Measurements from ENCODE around the gene GPATCH2L. TPM values are rescaled to one million over a fixed set of nuclear protein-coding genes. Genes with fewer than 3 reads are reported as not detected.

The GPATCH2L gene
- polyA plus RNA-seq, 2 of the 4 experiments (the other 2 are of a cell fraction) = 19.6 to 30.9 TPM

DNA sequence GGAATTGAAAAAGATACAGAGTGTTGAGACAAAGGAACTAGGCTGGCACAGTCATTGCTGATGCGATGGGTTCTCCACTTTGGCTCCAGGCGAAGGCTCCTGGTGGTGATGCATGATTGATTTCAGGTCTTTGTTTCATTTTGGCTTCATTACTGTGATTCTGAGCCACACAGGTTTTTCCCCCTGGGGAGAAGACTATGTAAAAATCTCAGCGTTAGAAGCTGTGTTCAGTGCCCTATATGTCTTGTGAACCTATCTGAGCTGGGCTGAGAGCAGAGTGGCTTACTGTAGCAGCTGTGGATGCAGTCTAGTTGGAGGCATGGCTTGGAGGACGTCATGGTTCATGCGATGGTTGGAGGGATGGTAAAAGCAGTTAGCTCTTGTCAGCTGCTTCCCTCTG is 54.0 kb downstream of the GPATCH2L start:
- no peak for FAIRE-seq
- H3K9me3 ChIP-seq = no peaks in the 10 kb centered on the region
- no peak for DNase-seq (ENCODE audit: low read depth in 1 of 2, low spot score in 1 of 2)
- no peak overlapping the region for H3K4me2 ChIP-seq
- TF ChIP-seq RARB (CRISPR knock-in tag; IDR thresholded peaks at IDR 0.05) (no peak), RCOR1 (IDR thresholded peaks at IDR 0.05; ENCODE audit: low read depth, low read length) (no peak), KDM5A (IDR thresholded peaks at IDR 0.05) (no peak)
- TF ChIP-seq, protein P1, sequence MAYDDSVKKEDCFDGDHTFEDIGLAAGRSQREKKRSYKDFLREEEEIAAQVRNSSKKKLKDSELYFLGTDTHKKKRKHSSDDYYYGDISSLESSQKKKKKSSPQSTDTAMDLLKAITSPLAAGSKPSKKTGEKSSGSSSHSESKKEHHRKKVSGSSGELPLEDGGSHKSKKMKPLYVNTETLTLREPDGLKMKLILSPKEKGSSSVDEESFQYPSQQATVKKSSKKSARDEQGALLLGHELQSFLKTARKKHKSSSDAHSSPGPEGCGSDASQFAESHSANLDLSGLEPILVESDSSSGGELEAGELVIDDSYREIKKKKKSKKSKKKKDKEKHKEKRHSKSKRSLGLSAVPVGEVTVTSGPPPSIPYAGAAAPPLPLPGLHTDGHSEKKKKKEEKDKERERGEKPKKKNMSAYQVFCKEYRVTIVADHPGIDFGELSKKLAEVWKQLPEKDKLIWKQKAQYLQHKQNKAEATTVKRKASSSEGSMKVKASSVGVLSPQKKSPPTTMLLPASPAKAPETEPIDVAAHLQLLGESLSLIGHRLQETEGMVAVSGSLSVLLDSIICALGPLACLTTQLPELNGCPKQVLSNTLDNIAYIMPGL (CRISPR knock-in tag; IDR thresholded peaks at IDR 0.05; ENCODE audit: borderline replicate concordance) = no peak
- no peak overlapping the region for H3K27ac ChIP-seq
- ChIA-PET POLR2A (no interaction called here), CTCF (interaction anchor here (0.9 to 1.5 kb wide), 3 partner anchors 8 to 147 kb away, joined by 3 to 4 read pairs (median 4); no protein-coding TSS in a partner anchor)
- 94% methylated on average over 5 of the region's 5 CpGs for WGBS (ENCODE audit: missing lambda C conversion rate)
- no peak overlapping the region for H3K4me3 ChIP-seq
- no peak for ATAC-seq
- peaks cover 37% of the 10 kb centered on the region for H3K4me1 ChIP-seq

DNA sequence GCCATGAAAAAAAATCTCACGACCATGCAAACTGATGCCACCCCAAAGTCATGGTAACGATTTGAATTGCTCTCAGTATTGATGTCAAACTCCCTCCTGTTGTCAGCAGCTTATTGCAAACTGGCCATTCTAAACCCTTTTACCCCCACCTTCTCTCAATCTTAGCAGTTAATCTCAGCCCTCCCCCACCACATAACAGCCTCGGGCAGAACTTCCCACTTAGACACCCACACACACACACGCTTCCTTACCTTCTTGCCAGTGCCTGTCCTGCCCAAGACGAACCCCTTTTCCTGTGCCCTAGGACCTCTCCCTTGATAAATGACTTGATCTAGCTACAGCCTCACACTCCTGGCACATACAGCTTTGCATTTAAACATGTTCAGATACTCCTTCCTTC is 56.6 kb downstream of the GPATCH2L start:
- FAIRE-seq (no peak), ATAC-seq (no peak)
- POLR2A ChIA-PET = no interaction called here

DNA sequence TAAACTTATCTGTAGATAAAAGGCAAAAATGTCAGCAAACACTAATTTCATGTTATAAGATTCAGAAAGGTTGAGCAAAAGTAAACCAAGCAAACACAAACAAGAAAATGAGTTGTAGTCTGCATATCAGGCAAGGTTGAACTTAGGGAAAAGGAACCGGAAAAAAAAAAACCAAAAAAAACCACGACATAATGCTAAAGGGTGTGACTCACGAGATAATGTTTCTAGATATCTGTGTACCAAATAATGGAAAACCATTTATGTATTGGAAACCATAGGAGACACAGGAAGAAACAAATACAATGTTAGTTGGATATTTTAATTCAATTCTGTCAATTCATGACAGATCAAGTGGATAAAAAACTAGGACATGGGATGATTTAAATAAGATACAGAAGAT is 60.5 kb downstream of the GPATCH2L start:
- Histone ChIP-seq H3K4me2 (no peak overlapping the region), H3K27ac (no peak overlapping the region), H3K9me3 (no peaks in the 10 kb centered on the region; the same call in 2 of the 3 replicates), H3K4me1 (no peaks in the 10 kb centered on the region), H3K4me3 (no peak overlapping the region)
- POLR2A ChIA-PET = no interaction called here
- CTCF ChIA-PET = no interaction called here
- FAIRE-seq = no peak
- WGBS (ENCODE audit: missing lambda C conversion rate) = 91% methylated on average over 3 of the region's 3 CpGs
- ATAC-seq = no peak
- no peak for DNase-seq (ENCODE audit: low read depth in 1 of 2, low spot score in 1 of 2)
- TF ChIP-seq JUN (IDR thresholded peaks at IDR 0.05) (no peak), CHD4 (IDR thresholded peaks at IDR 0.05; ENCODE audit: borderline replicate concordance) (no peak), CBX8 (IDR thresholded peaks at IDR 0.05) (no peak), HEYL (CRISPR knock-in tag; IDR thresholded peaks at IDR 0.05) (no peak), CEBPB (IDR thresholded peaks at IDR 0.05) (no peak), RARB (CRISPR knock-in tag; IDR thresholded peaks at IDR 0.05) (no peak), HOXB13 (CRISPR knock-in tag; IDR thresholded peaks at IDR 0.05; ENCODE audit: low read depth) (no peak), TFCP2L1 (CRISPR knock-in tag; IDR thresholded peaks at IDR 0.05) (no peak), PHF8 (IDR thresholded peaks at IDR 0.05; ENCODE audit: borderline replicate concordance, low read depth) (no peak), MYC (IDR thresholded peaks at IDR 0.05; ENCODE audit: borderline replicate concordance, low read length) (no peak), HOXA7 (CRISPR knock-in tag; IDR thresholded peaks at IDR 0.05) (no peak), EP300 (IDR thresholded peaks at IDR 0.05) (no peak), ESRRA (IDR thresholded peaks at IDR 0.05; ENCODE audit: borderline replicate concordance, low read length) (no peak), ZNF302 (CRISPR knock-in tag; IDR thresholded peaks at IDR 0.05) (no peak)
- TF ChIP-seq, protein P2, sequence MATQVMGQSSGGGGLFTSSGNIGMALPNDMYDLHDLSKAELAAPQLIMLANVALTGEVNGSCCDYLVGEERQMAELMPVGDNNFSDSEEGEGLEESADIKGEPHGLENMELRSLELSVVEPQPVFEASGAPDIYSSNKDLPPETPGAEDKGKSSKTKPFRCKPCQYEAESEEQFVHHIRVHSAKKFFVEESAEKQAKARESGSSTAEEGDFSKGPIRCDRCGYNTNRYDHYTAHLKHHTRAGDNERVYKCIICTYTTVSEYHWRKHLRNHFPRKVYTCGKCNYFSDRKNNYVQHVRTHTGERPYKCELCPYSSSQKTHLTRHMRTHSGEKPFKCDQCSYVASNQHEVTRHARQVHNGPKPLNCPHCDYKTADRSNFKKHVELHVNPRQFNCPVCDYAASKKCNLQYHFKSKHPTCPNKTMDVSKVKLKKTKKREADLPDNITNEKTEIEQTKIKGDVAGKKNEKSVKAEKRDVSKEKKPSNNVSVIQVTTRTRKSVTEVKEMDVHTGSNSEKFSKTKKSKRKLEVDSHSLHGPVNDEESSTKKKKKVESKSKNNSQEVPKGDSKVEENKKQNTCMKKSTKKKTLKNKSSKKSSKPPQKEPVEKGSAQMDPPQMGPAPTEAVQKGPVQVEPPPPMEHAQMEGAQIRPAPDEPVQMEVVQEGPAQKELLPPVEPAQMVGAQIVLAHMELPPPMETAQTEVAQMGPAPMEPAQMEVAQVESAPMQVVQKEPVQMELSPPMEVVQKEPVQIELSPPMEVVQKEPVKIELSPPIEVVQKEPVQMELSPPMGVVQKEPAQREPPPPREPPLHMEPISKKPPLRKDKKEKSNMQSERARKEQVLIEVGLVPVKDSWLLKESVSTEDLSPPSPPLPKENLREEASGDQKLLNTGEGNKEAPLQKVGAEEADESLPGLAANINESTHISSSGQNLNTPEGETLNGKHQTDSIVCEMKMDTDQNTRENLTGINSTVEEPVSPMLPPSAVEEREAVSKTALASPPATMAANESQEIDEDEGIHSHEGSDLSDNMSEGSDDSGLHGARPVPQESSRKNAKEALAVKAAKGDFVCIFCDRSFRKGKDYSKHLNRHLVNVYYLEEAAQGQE (IDR thresholded peaks at IDR 0.05) = no peak
- TF ChIP-seq, protein P1 (CRISPR knock-in tag; IDR thresholded peaks at IDR 0.05; ENCODE audit: borderline replicate concordance) = no peak

More for the DNA sequence above, 56.6 kb downstream of the GPATCH2L start:
- H3K9me3 ChIP-seq = no peaks in the 10 kb centered on the region; the same call in 2 of the 3 replicates
- no peak overlapping the region for H3K27ac ChIP-seq
- no peak for DNase-seq (ENCODE audit: low read depth in 1 of 2, low spot score in 1 of 2)
- WGBS (ENCODE audit: missing lambda C conversion rate) = 88% methylated on average over 5 of the region's 5 CpGs
- TF ChIP-seq NPAS2 (CRISPR knock-in tag; IDR thresholded peaks at IDR 0.05; ENCODE audit: borderline replicate concordance) (no peak), KDM1A (IDR thresholded peaks at IDR 0.05; ENCODE audit: low read depth) (no peak), EHMT2 (IDR thresholded peaks at IDR 0.05; ENCODE audit: low read depth) (no peak), ZC3H11A (IDR thresholded peaks at IDR 0.05) (no peak), RNF2 (IDR thresholded peaks at IDR 0.05; ENCODE audit: borderline replicate concordance, low read depth) (no peak), HEYL (CRISPR knock-in tag; IDR thresholded peaks at IDR 0.05) (no peak), HOXB5 (CRISPR knock-in tag; IDR thresholded peaks at IDR 0.05) (no peak), CBX2 (IDR thresholded peaks at IDR 0.05; ENCODE audit: borderline replicate concordance, low read depth) (no peak), RARB (CRISPR knock-in tag; IDR thresholded peaks at IDR 0.05) (no peak), RFX5 (IDR thresholded peaks at IDR 0.05) (no peak), ZFP36 (IDR thresholded peaks at IDR 0.05; ENCODE audit: borderline replicate concordance, partially characterized antibody) (no peak), HDAC2 (IDR thresholded peaks at IDR 0.05) (no peak), CEBPB (IDR thresholded peaks at IDR 0.05) (no peak)
- TF ChIP-seq, protein P3, sequence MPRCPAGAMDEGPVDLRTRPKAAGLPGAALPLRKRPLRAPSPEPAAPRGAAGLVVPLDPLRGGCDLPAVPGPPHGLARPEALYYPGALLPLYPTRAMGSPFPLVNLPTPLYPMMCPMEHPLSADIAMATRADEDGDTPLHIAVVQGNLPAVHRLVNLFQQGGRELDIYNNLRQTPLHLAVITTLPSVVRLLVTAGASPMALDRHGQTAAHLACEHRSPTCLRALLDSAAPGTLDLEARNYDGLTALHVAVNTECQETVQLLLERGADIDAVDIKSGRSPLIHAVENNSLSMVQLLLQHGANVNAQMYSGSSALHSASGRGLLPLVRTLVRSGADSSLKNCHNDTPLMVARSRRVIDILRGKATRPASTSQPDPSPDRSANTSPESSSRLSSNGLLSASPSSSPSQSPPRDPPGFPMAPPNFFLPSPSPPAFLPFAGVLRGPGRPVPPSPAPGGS (IDR thresholded peaks at IDR 0.05) = no peak
- TF ChIP-seq, protein P4, sequence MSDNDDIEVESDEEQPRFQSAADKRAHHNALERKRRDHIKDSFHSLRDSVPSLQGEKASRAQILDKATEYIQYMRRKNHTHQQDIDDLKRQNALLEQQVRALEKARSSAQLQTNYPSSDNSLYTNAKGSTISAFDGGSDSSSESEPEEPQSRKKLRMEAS (IDR thresholded peaks at IDR 0.05) = no peak
- CTCF ChIA-PET = no interaction called here
- no peak overlapping the region for H3K4me3 ChIP-seq
- peaks cover 11% of the 10 kb centered on the region for H3K4me1 ChIP-seq
- H3K4me2 ChIP-seq = no peak overlapping the region

Measured in A549 (cell line).